DND-41 (cell line): ENCODE measurements around the gene TBXAS1.

Source experiments
- ATAC-seq: fragments of 200-7000 bp; cut with Tn5 transposase; 3 replicates; pipeline ENCODE4 v1.9.1; 2021; ENCODE audit warnings: low read depth; ENCODE audit not compliant: insufficient read depth
- DNase-seq: peaks from one replicate; pipeline ENCODE4 v3.0.0-alpha.2; 2020
- H2AFZ ChIP-seq: 2 replicates; pipeline ENCODE4 v1.6.0; 2012; ENCODE audit warnings: low read depth, low read length
- H3K27ac ChIP-seq: 2 replicates; pipeline ENCODE4 v1.5.1; 2012; ENCODE audit warnings: low read length, inconsistent platforms
- H3K27me3 ChIP-seq: fragments of 200-600 bp; sonication (generic); 2 replicates; pipeline ENCODE4 v1.6.0; 2012; ENCODE audit warnings: low read length, mild to moderate bottlenecking, inconsistent platforms; ENCODE audit not compliant: insufficient read depth, poor library complexity
- H3K36me3 ChIP-seq: 2 replicates; pipeline ENCODE4 v1.5.1; 2012; ENCODE audit warnings: low read length, inconsistent platforms; ENCODE audit not compliant: insufficient read depth
- H3K4me1 ChIP-seq: 2 replicates; pipeline ENCODE4 v1.5.1; 2012; ENCODE audit warnings: mild to moderate bottlenecking, low read length; ENCODE audit not compliant: insufficient read depth
- H3K4me2 ChIP-seq: 2 replicates; pipeline ENCODE4 v1.6.0; 2012; ENCODE audit warnings: mild to moderate bottlenecking, moderate library complexity, low read length, inconsistent platforms; ENCODE audit not compliant: insufficient read depth
- H3K4me3 ChIP-seq, 2 experiments: fragments of 200-600 bp in 1 of 2; shearing (Covaris generic) in 1 of 2; 2 replicates each; pipeline ENCODE4 v1.5.1; 2012 to 2016; ENCODE audit warnings: inconsistent platforms in 2 of 2, low read length in 2 of 2, mild to moderate bottlenecking in 2 of 2, low read depth in 1 of 2, moderate library complexity in 1 of 2
- H3K79me2 ChIP-seq: 2 replicates; pipeline ENCODE4 v1.6.0; 2012; ENCODE audit warnings: low read length, inconsistent platforms; ENCODE audit not compliant: insufficient read depth
- H3K9ac ChIP-seq: 2 replicates; pipeline ENCODE4 v1.6.0; 2012; ENCODE audit warnings: low read depth, mild to moderate bottlenecking, inconsistent platforms, low read length, moderate library complexity
- H3K9me3 ChIP-seq: 2 replicates; pipeline ENCODE4 v1.5.1; 2012; ENCODE audit warnings: low read length, moderate library complexity, mild to moderate bottlenecking, inconsistent platforms; ENCODE audit not compliant: insufficient read depth, severe bottlenecking
- H4K20me1 ChIP-seq: 2 replicates; pipeline ENCODE4 v1.6.0; 2012; ENCODE audit warnings: low read length; ENCODE audit not compliant: insufficient read depth
- CTCF ChIP-seq: IDR thresholded peaks from 2 replicates; pipeline ENCODE4 v1.5.1; 2012; ENCODE audit warnings: borderline replicate concordance, low read length, moderate library complexity, mild to moderate bottlenecking; ENCODE audit not compliant: poor library complexity, severe bottlenecking; ENCODE audit errors: extremely low read depth
- EZH2 ChIP-seq: IDR thresholded peaks from 3 replicates; pipeline ENCODE4 v1.6.1; 2012; ENCODE audit warnings: borderline replicate concordance, low read depth, mild to moderate bottlenecking, moderate library complexity, low read length, inconsistent platforms; ENCODE audit not compliant: severe bottlenecking

The TBXAS1 gene

GRCh38 chr7:139844779-139845442 is 15.8 kb downstream of the TBXAS1 start:
- no peak for DNase-seq
- no peak for ATAC-seq
- Histone ChIP-seq H3K4me1 (no peaks in the 10 kb centered on the region), H3K4me3 (no peak overlapping the region), H3K9ac (no peak overlapping the region), H3K9me3 (no peaks in the 10 kb centered on the region), H4K20me1 (no peaks in the 10 kb centered on the region), H3K27me3 (peaks cover 4% of the 10 kb centered on the region), H2AFZ (no peak overlapping the region), H3K36me3 (no peaks in the 10 kb centered on the region), H3K27ac (no peak overlapping the region), H3K79me2 (no peaks in the 10 kb centered on the region), H3K4me2 (no peak overlapping the region)
- TF ChIP-seq EZH2 (no peak), CTCF (no peak)

GRCh38 chr7:139845443-139845805 is 16.4 kb downstream of the TBXAS1 start:
- Histone ChIP-seq H3K79me2 (no peaks in the 10 kb centered on the region), H4K20me1 (no peaks in the 10 kb centered on the region), H3K27me3 (peaks cover 4% of the 10 kb centered on the region), H2AFZ (no peak overlapping the region), H3K4me2 (no peak overlapping the region), H3K9me3 (no peaks in the 10 kb centered on the region), H3K27ac (no peak overlapping the region), H3K36me3 (no peaks in the 10 kb centered on the region), H3K4me1 (no peaks in the 10 kb centered on the region), H3K9ac (no peak overlapping the region), H3K4me3 (no peak overlapping the region)
- no peak for TF ChIP-seq CTCF
- TF ChIP-seq EZH2 = no peak
- DNase-seq (no peak), ATAC-seq (no peak)

- no peak overlapping the region for H3K4me3 ChIP-seq
- peaks cover 4% of the 10 kb centered on the region for H3K27me3 ChIP-seq
- H3K9ac ChIP-seq = no peak overlapping the region
- H3K4me1 ChIP-seq = no peaks in the 10 kb centered on the region
- TF ChIP-seq EZH2 = no peak
- no peak for TF ChIP-seq CTCF
- H2AFZ ChIP-seq = no peak overlapping the region
- no peaks in the 10 kb centered on the region for H3K79me2 ChIP-seq
- no peak overlapping the region for H3K4me2 ChIP-seq
- no peak overlapping the region for H3K27ac ChIP-seq
- H3K36me3 ChIP-seq = no peaks in the 10 kb centered on the region
- no peaks in the 10 kb centered on the region for H4K20me1 ChIP-seq
- ATAC-seq = no peak
- DNase-seq = no peak
- no peaks in the 10 kb centered on the region for H3K9me3 ChIP-seq
These were observed 17.2 kb downstream of the TBXAS1 start for GRCh38 chr7:139846297-139846696.
